Loucy (cell line): ENCODE results near the gene PCDHGA11.
"Not testable (repeated sequence)": the region's sequence is repeated elsewhere in the genome, so short reads cannot be mapped to it uniquely, and the experiment has no call there.

Experiments
- H2AFZ ChIP-seq: fragments of 200-600 bp; sonication (generic); 2 replicates; pipeline ENCODE4 v1.6.0; 2016; ENCODE audit warnings: antibody characterized with exemption, mild to moderate bottlenecking, low read length, moderate library complexity
- H3F3A ChIP-seq: fragments of 200-600 bp; 2 replicates; pipeline ENCODE4 v1.6.0; 2016; ENCODE audit warnings: antibody characterized with exemption, low read depth, mild to moderate bottlenecking
- H3K27me3 ChIP-seq: fragments of 200-600 bp; sonication (generic); 2 replicates; pipeline ENCODE4 v1.6.1; 2014; ENCODE audit warnings: low read length, mild to moderate bottlenecking; ENCODE audit not compliant: insufficient read depth, poor library complexity, severe bottlenecking
- H3K36me3 ChIP-seq: fragments of 200-600 bp; sonication (generic); 2 replicates; pipeline ENCODE4 v1.6.1; 2016; ENCODE audit warnings: low read length; ENCODE audit not compliant: insufficient read depth
- H3K4me1 ChIP-seq: fragments of 200-600 bp; sonication (generic); 2 replicates; pipeline ENCODE4 v1.5.1; 2014; ENCODE audit warnings: low read length, mild to moderate bottlenecking; ENCODE audit not compliant: insufficient read depth, poor library complexity, severe bottlenecking
- H3K4me2 ChIP-seq: fragments of 200-600 bp; sonication (generic); 2 replicates; pipeline ENCODE4 v1.6.0; 2014; ENCODE audit warnings: antibody characterized with exemption, low read length, low read depth, mild to moderate bottlenecking; ENCODE audit not compliant: poor library complexity, severe bottlenecking
- H3K4me3 ChIP-seq: fragments of 200-600 bp; sonication (generic); 2 replicates; pipeline ENCODE4 v1.5.1; 2014; ENCODE audit warnings: low read length, mild to moderate bottlenecking, mixed read lengths; ENCODE audit not compliant: poor library complexity, severe bottlenecking
- H3K79me2 ChIP-seq: fragments of 200-600 bp; sonication (generic); 2 replicates; pipeline ENCODE4 v1.6.1; 2014; ENCODE audit warnings: low read length; ENCODE audit not compliant: insufficient read depth
- H3K9ac ChIP-seq: fragments of 200-600 bp; sonication (generic); 2 replicates; pipeline ENCODE4 v1.6.0; 2014; ENCODE audit warnings: mild to moderate bottlenecking, low read depth, low read length, moderate library complexity; ENCODE audit not compliant: poor library complexity, severe bottlenecking
- H3K9me2 ChIP-seq: fragments of 200-600 bp; sonication (generic); replicated peaks from 2 replicates; pipeline ENCODE4 v1.6.1; 2016; ENCODE audit warnings: low read depth, low read length, mixed read lengths
- H3K9me3 ChIP-seq: fragments of 200-600 bp; sonication (generic); 2 replicates; pipeline ENCODE4 v1.6.1; 2014; ENCODE audit warnings: mild to moderate bottlenecking, antibody characterized with exemption, low read length, low read depth; ENCODE audit not compliant: insufficient read depth
- H4K20me1 ChIP-seq: fragments of 200-600 bp; sonication (generic); 2 replicates; pipeline ENCODE4 v1.6.0; 2014; ENCODE audit warnings: antibody characterized with exemption, low read length, mild to moderate bottlenecking; ENCODE audit not compliant: insufficient read depth, poor library complexity, severe bottlenecking
- EZH2phosphoT487 ChIP-seq: fragments of 200-600 bp; IDR thresholded peaks from 2 replicates; pipeline ENCODE4 v1.6.1; 2018; ENCODE audit warnings: antibody characterized with exemption, mild to moderate bottlenecking, moderate library complexity, borderline replicate concordance
- TF ChIP-seq, protein P1 (sequence below): fragments of 200-600 bp; sonication (generic); conservative IDR thresholded peaks from 2 replicates; pipeline ENCODE4 v1.5.1; 2014; ENCODE audit warnings: mild to moderate bottlenecking, antibody characterized with exemption, low read length

The PCDHGA11 gene

DNA sequence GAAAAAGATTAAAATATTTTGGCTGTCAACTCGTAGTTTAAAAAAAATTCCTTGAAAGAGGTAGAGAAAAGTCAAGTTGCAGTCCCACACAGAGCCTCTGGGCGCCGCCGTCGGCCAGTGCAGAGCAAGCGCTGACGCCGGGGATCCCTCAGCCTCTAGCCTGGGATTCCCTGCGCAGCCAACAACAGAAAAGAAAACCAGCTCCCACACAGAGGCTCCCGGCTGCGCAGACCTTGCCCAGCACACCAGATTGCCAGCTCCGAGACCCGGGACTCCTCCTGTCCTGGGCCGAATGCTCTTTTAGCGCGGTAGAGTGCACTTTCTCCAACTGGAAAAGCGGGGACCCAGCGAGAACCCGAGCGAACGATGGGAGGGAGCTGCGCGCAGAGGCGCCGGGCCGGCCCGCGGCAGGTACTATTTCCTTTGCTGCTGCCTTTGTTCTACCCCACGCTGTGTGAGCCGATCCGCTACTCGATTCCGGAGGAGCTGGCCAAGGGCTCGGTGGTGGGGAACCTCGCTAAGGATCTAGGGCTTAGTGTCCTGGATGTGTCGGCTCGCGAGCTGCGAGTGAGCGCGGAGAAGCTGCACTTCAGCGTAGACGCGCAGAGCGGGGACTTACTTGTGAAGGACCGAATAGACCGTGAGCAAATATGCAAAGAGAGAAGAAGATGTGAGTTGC lies 3.2 kb upstream of the PCDHGA11 start, which contains the start of gene PCDHGB7:
TSS of gene PCDHGB7 (plus strand) at position 184 of the 679 bp plus-strand sequence. CDS start at position 367, 183 bp downstream.
- H3K27me3 ChIP-seq, H3F3A ChIP-seq, H3K4me1 ChIP-seq, H4K20me1 ChIP-seq, H3K9me2 ChIP-seq, H3K79me2 ChIP-seq, H3K9me3 ChIP-seq, H3K9ac ChIP-seq, H3K36me3 ChIP-seq, H2AFZ ChIP-seq, H3K4me2 ChIP-seq: not testable (repeated sequence)
- TF ChIP-seq, protein P1, sequence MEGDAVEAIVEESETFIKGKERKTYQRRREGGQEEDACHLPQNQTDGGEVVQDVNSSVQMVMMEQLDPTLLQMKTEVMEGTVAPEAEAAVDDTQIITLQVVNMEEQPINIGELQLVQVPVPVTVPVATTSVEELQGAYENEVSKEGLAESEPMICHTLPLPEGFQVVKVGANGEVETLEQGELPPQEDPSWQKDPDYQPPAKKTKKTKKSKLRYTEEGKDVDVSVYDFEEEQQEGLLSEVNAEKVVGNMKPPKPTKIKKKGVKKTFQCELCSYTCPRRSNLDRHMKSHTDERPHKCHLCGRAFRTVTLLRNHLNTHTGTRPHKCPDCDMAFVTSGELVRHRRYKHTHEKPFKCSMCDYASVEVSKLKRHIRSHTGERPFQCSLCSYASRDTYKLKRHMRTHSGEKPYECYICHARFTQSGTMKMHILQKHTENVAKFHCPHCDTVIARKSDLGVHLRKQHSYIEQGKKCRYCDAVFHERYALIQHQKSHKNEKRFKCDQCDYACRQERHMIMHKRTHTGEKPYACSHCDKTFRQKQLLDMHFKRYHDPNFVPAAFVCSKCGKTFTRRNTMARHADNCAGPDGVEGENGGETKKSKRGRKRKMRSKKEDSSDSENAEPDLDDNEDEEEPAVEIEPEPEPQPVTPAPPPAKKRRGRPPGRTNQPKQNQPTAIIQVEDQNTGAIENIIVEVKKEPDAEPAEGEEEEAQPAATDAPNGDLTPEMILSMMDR = peak; percentile 60
- H3K4me3 ChIP-seq = peak within 1 kb of the TSS; percentile 21

DNA sequence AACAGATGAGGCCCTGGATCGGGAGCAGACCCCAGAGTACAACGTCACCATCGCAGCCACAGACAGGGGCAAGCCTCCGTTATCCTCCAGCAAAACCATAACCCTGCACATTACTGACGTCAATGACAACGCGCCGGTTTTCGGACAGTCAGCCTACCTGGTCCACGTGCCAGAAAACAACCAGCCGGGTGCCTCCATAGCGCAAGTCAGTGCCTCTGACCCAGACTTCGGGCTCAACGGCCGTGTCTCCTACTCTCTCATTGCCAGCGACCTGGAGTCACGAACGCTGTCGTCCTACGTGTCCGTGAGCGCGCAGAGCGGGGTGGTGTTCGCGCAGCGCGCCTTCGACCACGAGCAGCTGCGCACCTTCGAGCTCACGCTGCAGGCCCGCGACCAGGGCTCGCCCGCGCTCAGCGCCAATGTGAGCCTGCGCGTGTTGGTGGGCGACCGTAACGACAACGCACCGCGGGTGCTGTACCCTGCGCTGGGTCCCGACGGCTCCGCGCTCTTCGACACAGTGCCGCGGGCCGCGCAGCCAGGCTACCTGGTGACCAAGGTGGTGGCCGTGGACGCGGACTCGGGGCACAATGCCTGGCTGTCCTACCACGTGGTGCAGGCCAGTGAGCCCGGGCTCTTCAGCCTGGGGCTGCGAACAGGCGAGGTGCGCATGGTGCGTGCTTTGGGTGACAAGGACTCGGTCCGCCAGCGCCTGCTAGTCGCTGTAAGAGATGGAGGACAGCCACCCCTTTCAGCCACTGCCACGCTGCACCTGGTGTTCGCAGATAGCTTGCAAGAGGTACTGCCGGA lies 1.6 kb upstream of the PCDHGA11 start:
- Histone ChIP-seq H3K9ac (no peak overlapping the region), H3K4me3 (no peak overlapping the region), H3K79me2 (no peaks in the 10 kb centered on the region), H3K27me3 (no peaks in the 10 kb centered on the region), H3K4me1 (no peaks in the 10 kb centered on the region), H3K9me3 (no peaks in the 10 kb centered on the region), H3K36me3 (no peaks in the 10 kb centered on the region), H4K20me1 (no peaks in the 10 kb centered on the region), H3F3A (no peaks in the 10 kb centered on the region), H3K9me2 (no peaks in the 10 kb centered on the region), H3K4me2 (no peak overlapping the region), H2AFZ (no peak overlapping the region)
- TF ChIP-seq EZH2phosphoT487 = no peak
- TF ChIP-seq, protein P1 = no peak

DNA sequence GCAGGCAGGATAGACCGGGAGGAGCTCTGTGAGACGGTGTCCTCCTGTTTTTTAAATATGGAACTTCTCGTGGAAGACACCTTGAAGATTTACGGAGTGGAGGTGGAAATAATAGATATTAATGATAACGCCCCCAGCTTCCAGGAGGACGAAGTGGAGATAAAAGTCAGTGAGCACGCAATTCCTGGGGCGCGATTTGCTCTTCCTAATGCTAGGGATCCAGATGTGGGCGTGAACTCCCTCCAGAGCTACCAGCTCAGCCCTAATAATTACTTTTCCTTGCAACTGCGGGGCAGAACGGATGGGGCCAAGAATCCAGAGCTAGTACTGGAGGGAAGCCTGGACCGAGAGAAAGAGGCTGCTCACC lies 621 bp downstream of the PCDHGA11 start:
- Histone ChIP-seq H3K4me1 (no peaks in the 10 kb centered on the region), H3K4me2 (no peak overlapping the region)

More for the DNA sequence above, 621 bp downstream of the PCDHGA11 start:
- Histone ChIP-seq H2AFZ (no peak overlapping the region), H3K79me2 (no peaks in the 10 kb centered on the region), H3K9ac (no peak overlapping the region), H3K36me3 (no peaks in the 10 kb centered on the region), H4K20me1 (no peaks in the 10 kb centered on the region), H3F3A (no peaks in the 10 kb centered on the region), H3K27me3 (no peaks in the 10 kb centered on the region), H3K9me2 (no peaks in the 10 kb centered on the region), H3K4me3 (no peak overlapping the region), H3K9me3 (no peaks in the 10 kb centered on the region)
- no peak for TF ChIP-seq EZH2phosphoT487
- TF ChIP-seq, protein P1 = no peak
